IMR-90 (cell line): ENCODE data around the gene MSH2.

Source experiments
- CEBPB ChIP-seq: IDR thresholded peaks from 2 replicates; pipeline ENCODE4 v1.6.1; 2012; ENCODE audit warnings: low read depth, low read length, improper control_type of control experiment
- CHD1 ChIP-seq: IDR thresholded peaks from 2 replicates; pipeline ENCODE4 v1.6.1; 2012; ENCODE audit warnings: low read depth, low read length, improper control_type of control experiment
- CTCF ChIP-seq: conservative IDR thresholded peaks from 2 replicates; pipeline ENCODE4 v1.5.1; 2012; ENCODE audit warnings: mild to moderate bottlenecking, low read depth, low read length, improper control_type of control experiment
- FOS ChIP-seq: fragments of 150-350 bp; IDR thresholded peaks from 2 replicates; pipeline ENCODE4 v1.6.1; 2016; ENCODE audit warnings: low read depth, low read length
- MAFK ChIP-seq: IDR thresholded peaks from 2 replicates; pipeline ENCODE4 v1.6.1; 2012; ENCODE audit warnings: low read depth, low read length, improper control_type of control experiment
- MAZ ChIP-seq: IDR thresholded peaks from 2 replicates; pipeline ENCODE4 v1.6.1; 2012; ENCODE audit warnings: low read depth, mild to moderate bottlenecking, low read length, improper control_type of control experiment, moderate library complexity, borderline replicate concordance
- NFE2L2 ChIP-seq: fragments of 150-350 bp; IDR thresholded peaks from 2 replicates; pipeline ENCODE4 v1.6.1; 2016; ENCODE audit warnings: low read depth, mild to moderate bottlenecking, low read length
- POLR2A ChIP-seq: IDR thresholded peaks from 2 replicates; pipeline ENCODE4 v1.6.1; 2012; ENCODE audit warnings: mild to moderate bottlenecking, low read depth, low read length
- RAD21 ChIP-seq: IDR thresholded peaks from 2 replicates; pipeline ENCODE4 v1.6.1; 2012; ENCODE audit warnings: low read length, improper control_type of control experiment
- USF2 ChIP-seq: fragments of 150-350 bp; IDR thresholded peaks from 2 replicates; pipeline ENCODE4 v1.6.1; 2017; ENCODE audit warnings: mild to moderate bottlenecking, antibody characterized with exemption, low read length, low read depth

GRCh38 chr2:47508641-47509040 lies 105.7 kb downstream of the MSH2 start:
- TF ChIP-seq POLR2A (no peak), MAFK (no peak), CTCF (no peak), CEBPB (no peak), MAZ (no peak), CHD1 (no peak), NFE2L2 (no peak), USF2 (no peak), RAD21 (no peak), FOS (no peak)
